K562 (cell line): Measurements from ENCODE around the gene TLE4. TPM values are rescaled to one million over a fixed set of nuclear protein-coding genes. Genes with fewer than 3 reads are reported as not detected.
A peak's percentile ranks its signal among the peaks of the same experiment; 100 is the strongest.

ENCODE experiments used
- ATAC-seq: fragments of 200-7000 bp; cut with Tn5 transposase; 3 replicates; pipeline ENCODE4 v1.9.1; 2020; ENCODE audit warnings: moderate library complexity
- BruUV-seq: library from RNA; stranded (reverse); fragments of 400-500 nt; replicated peaks from 2 replicates; lab custom pipeline; 2021; lab: Mats Ljungman, UMichigan
- CTCF ChIA-PET: fragments of 300-600 bp; formaldehyde crosslinking; extraction: SDS; loops from one replicate; lab custom pipeline; 2021; ENCODE audit warnings: low intra/inter-chr PET ratio; lab: Yijun Ruan, JAX
- POLR2A ChIA-PET: fragments of 300-600, 350-650 bp; sonication (Branson Sonifier 250); formaldehyde crosslinking; extraction: SDS; loops from one replicate; lab custom pipeline; 2021; ENCODE audit warnings: antibody characterized with exemption, inconsistent platforms; lab: Yijun Ruan, JAX
- DNase-seq, 4 experiments: peaks; one replicate each; pipeline versions ENCODE4 v3.0.0 to v3.0.0-alpha.2; 2011 to 2018; ENCODE audit warnings: low spot score in 3 of 4, mixed read lengths in 3 of 4; ENCODE audit errors: extremely low read depth in 1 of 4
- FAIRE-seq: peaks from 2 replicates; lab custom pipeline; 2011; peaks lifted over from hg19 to GRCh38; lab: Jason Lieb, UNC
- H2AFZ ChIP-seq: 2 replicates; pipeline ENCODE4 v1.6.0; 2011; ENCODE audit warnings: low read depth, low read length, control low read depth, inconsistent platforms
- H3K27ac ChIP-seq: fragments of 200-600 bp; 3 replicates; pipeline ENCODE4 v1.8.0; 2011; ENCODE audit warnings: low read depth, mild to moderate bottlenecking, control low read depth, inconsistent platforms, low read length, moderate library complexity, mixed read lengths; ENCODE audit errors: extremely low read depth
- H3K27me3 ChIP-seq, 2 experiments: fragments of 300-600 bp in 1 of 2; 2 replicates in 1 of 2; 3 replicates in 1 of 2; pipeline versions ENCODE4 v1.6.0 to v1.8.0; 2011; ENCODE audit warnings: inconsistent platforms in 2 of 2, low read length in 2 of 2, mild to moderate bottlenecking in 1 of 2, mixed read lengths in 1 of 2, moderate library complexity in 1 of 2; ENCODE audit not compliant: control insufficient read depth in 2 of 2, insufficient read depth in 2 of 2
- H3K36me3 ChIP-seq: fragments of 300-600 bp; 3 replicates; pipeline ENCODE4 v1.8.0; 2011; ENCODE audit warnings: mild to moderate bottlenecking, low read length, inconsistent platforms; ENCODE audit not compliant: control insufficient read depth, insufficient read depth
- H3K4me1 ChIP-seq, 2 experiments: fragments of 200-600 bp in 1 of 2; replicated peaks in 1 of 2; 2 replicates in 1 of 2; 3 replicates in 1 of 2; pipeline versions ENCODE4 v1.5.1 to v1.8.0; 2011; ENCODE audit warnings: inconsistent platforms in 2 of 2, low read length in 2 of 2, mild to moderate bottlenecking in 1 of 2, mixed read lengths in 1 of 2, moderate library complexity in 1 of 2; ENCODE audit not compliant: control insufficient read depth in 2 of 2, insufficient read depth in 2 of 2
- H3K4me2 ChIP-seq: 2 replicates; pipeline ENCODE4 v1.6.1; 2011; ENCODE audit warnings: low read length, control low read depth, inconsistent platforms, mixed read lengths; ENCODE audit not compliant: insufficient read depth
- H3K4me3 ChIP-seq: fragments of 200-600 bp; sonication (generic), shearing (Covaris generic); 2 replicates; pipeline ENCODE4 v1.5.1; 2016; ENCODE audit warnings: control low read depth, inconsistent platforms
- H3K79me2 ChIP-seq: fragments of 200-600 bp; 3 replicates; pipeline ENCODE4 v1.8.0; 2011; ENCODE audit warnings: low read length, inconsistent platforms; ENCODE audit not compliant: control insufficient read depth, insufficient read depth
- H3K9ac ChIP-seq, 2 experiments: 2 replicates each; pipeline versions ENCODE4 v1.6.0 to v1.6.1; 2011; ENCODE audit warnings: low read depth in 2 of 2, low read length in 2 of 2, control low read depth in 1 of 2, inconsistent platforms in 1 of 2, mild to moderate bottlenecking in 1 of 2, mixed read lengths in 1 of 2; ENCODE audit not compliant: insufficient read depth in 1 of 2
- H3K9me1 ChIP-seq: one replicate; pipeline ENCODE4 v1.6.0; 2011; ENCODE audit warnings: inconsistent platforms, mild to moderate bottlenecking, low read length, moderate library complexity; ENCODE audit not compliant: control insufficient read depth, insufficient read depth
- H3K9me3 ChIP-seq: replicated peaks from 2 replicates; pipeline ENCODE4 v1.5.1; 2011; ENCODE audit warnings: low read depth, low read length, inconsistent platforms; ENCODE audit not compliant: control insufficient read depth, insufficient read depth
- H4K20me1 ChIP-seq: replicated peaks from 2 replicates; pipeline ENCODE4 v1.6.1; 2011; ENCODE audit warnings: low read length, inconsistent platforms, mixed read lengths; ENCODE audit not compliant: control insufficient read depth, insufficient read depth
- BRCA1 ChIP-seq, 2 experiments: fragments of 450-650 bp in 1 of 2; sonication (generic) in 1 of 2; formaldehyde crosslinking in 1 of 2; IDR thresholded peaks; 2 replicates each; pipeline versions ENCODE4 v1.5.0 to v1.6.1; 2017 to 2020; ENCODE audit warnings: mild to moderate bottlenecking in 1 of 2, missing genetic modification reagents in 1 of 2
- BRD9 ChIP-seq: fragments of 450-650 bp; IDR thresholded peaks from 2 replicates; pipeline ENCODE4 v1.6.1; 2018; ENCODE audit warnings: low read depth; ENCODE audit not compliant: partially characterized antibody
- TEAD4 ChIP-seq, 2 experiments: sonication (generic) in 1 of 2; formaldehyde crosslinking in 1 of 2; IDR thresholded peaks; 2 replicates each; pipeline versions ENCODE4 v1.6.1 to v1.8.0; 2012 to 2022; ENCODE audit warnings: borderline replicate concordance in 1 of 2, inconsistent platforms in 1 of 2, low read length in 1 of 2, mild to moderate bottlenecking in 1 of 2, missing genetic modification reagents in 1 of 2
- ZNF197 ChIP-seq: fragments of 200-800 bp; sonication (Bioruptor generic); IDR thresholded peaks from 2 replicates; pipeline ENCODE4 v1.6.1; 2016; ENCODE audit warnings: low read depth, missing genetic modification characterization, missing compliant biosample characterization
- WGBS: fragments of 100-300 bp; shearing (Covaris generic); methylation state at CpG from one replicate; pipeline ENCODE4 v1.1.6; 2016; ENCODE audit warnings: low coverage, mixed read lengths; ENCODE audit not compliant: insufficient coverage; ENCODE audit errors: missing lambda C conversion rate; 5-methylcytosine and 5-hydroxymethylcytosine counted together
- in situ Hi-C: fragments of 300-500 bp; cut with MboI; formaldehyde crosslinking; loops from 4 replicates; pipeline ENCODE4 v1.15.0; 2018; ENCODE audit warnings: inconsistent platforms, mixed read lengths
- intact Hi-C: fragments of 100-400 bp; cut with micrococcal nuclease; formaldehyde crosslinking; loops from 2 replicates; pipeline ENCODE4 v1.14.2; 2022
- polyA plus RNA-seq, 8 experiments: library from polyadenylated mRNA; depleted of rRNA in 4 of 8; stranded (reverse) in 5 of 8; unstranded in 3 of 8; fragments of >200 nt; fragmentation: Nextera tagmentation in 2 of 8; fragmentation: Illumina TruSeq in 1 of 8; extraction: Ambion mirVana in 2 of 8; extraction: Trizol in 1 of 8; gene quantifications; 2 replicates each; pipeline versions ENCODE4 v1.2.1 to v1.2.3, GENCODE V29; 2011 to 2014; ENCODE audit warnings: inconsistent platforms in 1 of 8, missing spikeins in 1 of 8
- total RNA-seq, 7 experiments: library from RNA; depleted of rRNA in 6 of 7; stranded (reverse); fragments of >200 nt in 6 of 7; fragmentation: Illumina TruSeq in 2 of 7; extraction: Trizol in 2 of 7; gene quantifications; 2 replicates each; pipeline versions ENCODE4 v1.2.1 to v1.2.3, GENCODE V29; 2011 to 2021; ENCODE audit warnings: low replicate concordance in 1 of 7

TLE4 gene
- total and polyA plus RNA-seq, 9 of the 15 experiments (the other 6 are each of a cell fraction or from before 2014, with no cell fraction given) = 1.1 to 8.8 (median 5.7) TPM

- no peak for DNase-seq
- Histone ChIP-seq H2AFZ (no peak overlapping the region), H3K9me3 (no peaks in the 10 kb centered on the region), H3K27ac (no peak overlapping the region), H3K4me1 (no peaks in the 10 kb centered on the region), H3K9me1 (no peaks in the 10 kb centered on the region), H4K20me1 (no peaks in the 10 kb centered on the region), H3K27me3 (no peaks in the 10 kb centered on the region), H3K4me2 (no peak overlapping the region), H3K4me3 (no peak overlapping the region), H3K9ac (no peak overlapping the region), H3K79me2 (no peaks in the 10 kb centered on the region), H3K36me3 (no peaks in the 10 kb centered on the region)
- no peak for FAIRE-seq
- 13% methylated on average over 2 of the region's 2 CpGs for WGBS
- ATAC-seq = no peak
- in situ Hi-C loops (no loop called here), intact Hi-C loops (no loop called here)
- ChIA-PET POLR2A (no interaction called here), CTCF (no interaction called here)
- no TSS peak for BruUV-seq
- no peak for TF ChIP-seq BRD9
- no peak for TF ChIP-seq ZNF197 (CRISPR knock-in tag)
Observed at GRCh38 chr9:79701651-79702050, 129.9 kb downstream of the TLE4 start.

GRCh38 chr9:79705704-79706103 is 133.9 kb downstream of the TLE4 start:
- TF ChIP-seq BRCA1 (IDR thresholded peaks at IDR 0.05) = 0 out of 2 replicates have a peak, but pooled peaks have one; percentile 84
- no peak for TF ChIP-seq BRCA1 (CRISPR knock-in tag; IDR thresholded peaks at IDR 0.05)
- no peak for TF ChIP-seq TEAD4 (IDR thresholded peaks at IDR 0.05; ENCODE audit: low read length)
- no peak for TF ChIP-seq TEAD4 (CRISPR knock-in tag; IDR thresholded peaks at IDR 0.05; ENCODE audit: borderline replicate concordance)
- TF ChIP-seq, all 486 proteins: peak for 1
- WGBS = 24% methylated on average over 3 of the region's 3 CpGs
- no peaks in the 10 kb centered on the region for H3K9me3 ChIP-seq

More at GRCh38 chr9:79705704-79706103, 133.9 kb downstream of the TLE4 start:
- H3K4me3 ChIP-seq = no peak overlapping the region
- no peak overlapping the region for H2AFZ ChIP-seq
- H4K20me1 ChIP-seq = no peaks in the 10 kb centered on the region
- H3K9me1 ChIP-seq = no peaks in the 10 kb centered on the region
- FAIRE-seq = no peak
- no peaks in the 10 kb centered on the region for H3K36me3 ChIP-seq
- H3K79me2 ChIP-seq = no peaks in the 10 kb centered on the region
- ChIA-PET POLR2A (interaction anchor here (0.8 kb wide), 1 partner anchor 32 kb away, joined by 3 read pairs; no protein-coding TSS in a partner anchor), CTCF (no interaction called here)
- BruUV-seq = no TSS peak
- ATAC-seq = no peak
- intact Hi-C loops (no loop called here), in situ Hi-C loops (no loop called here)
- H3K27me3 ChIP-seq = no peaks in the 10 kb centered on the region
- no peak overlapping the region for H3K27ac ChIP-seq
- H3K9ac ChIP-seq = no peak overlapping the region
- H3K4me1 ChIP-seq = no peaks in the 10 kb centered on the region
- DNase-seq = no peak
- H3K4me2 ChIP-seq = no peak overlapping the region
